Neural cell (in vitro differentiated cells): Measurements from ENCODE around the gene IHH. TPM values are rescaled to one million over a fixed set of nuclear protein-coding genes. Genes with fewer than 3 reads are reported as not detected.

ENCODE experiments used
- H2AFZ ChIP-seq: fragments of 200-600, 300-800 bp; sonication (generic), shearing (Covaris generic); 2 replicates; pipeline ENCODE4 v1.6.0; 2014; ENCODE audit warnings: low read depth, mild to moderate bottlenecking, antibody characterized with exemption, low read length, moderate library complexity
- H3F3A ChIP-seq: fragments of 200-600 bp; shearing (Covaris generic); 2 replicates; pipeline ENCODE4 v1.6.1; 2016; ENCODE audit warnings: mild to moderate bottlenecking, moderate library complexity, mixed read lengths, antibody characterized with exemption, low read length; ENCODE audit not compliant: insufficient read depth, poor library complexity, severe bottlenecking
- H3K27ac ChIP-seq: fragments of 200-600, 300-800 bp; sonication (generic), shearing (Covaris generic); 2 replicates; pipeline ENCODE4 v1.5.1; 2014; ENCODE audit warnings: mild to moderate bottlenecking, low read length, moderate library complexity
- H3K27me3 ChIP-seq: fragments of 300-800, 200-600 bp; sonication (generic), shearing (Covaris generic); 2 replicates; pipeline ENCODE4 v1.6.0; 2014; ENCODE audit warnings: mild to moderate bottlenecking, low read depth, low read length, moderate library complexity; ENCODE audit not compliant: insufficient read depth
- H3K36me3 ChIP-seq: fragments of 300-800, 200-600 bp; sonication (generic), shearing (Covaris generic); 2 replicates; pipeline ENCODE4 v1.5.1; 2014; ENCODE audit warnings: mild to moderate bottlenecking, antibody characterized with exemption, low read length, moderate library complexity; ENCODE audit not compliant: insufficient read depth
- H3K4me2 ChIP-seq: fragments of 300-800, 200-600 bp; sonication (generic), shearing (Covaris generic); 2 replicates; pipeline ENCODE4 v1.6.0; 2014; ENCODE audit warnings: mild to moderate bottlenecking, low read length
- H3K4me3 ChIP-seq: fragments of 300-800, 200-600 bp; sonication (generic), shearing (Covaris generic); 2 replicates; pipeline ENCODE4 v1.5.1; 2014; ENCODE audit warnings: mild to moderate bottlenecking, low read length, moderate library complexity
- H3K79me2 ChIP-seq: fragments of 200-600 bp; shearing (Covaris generic); replicated peaks from 2 replicates; pipeline ENCODE4 v1.6.0; 2014; ENCODE audit warnings: mild to moderate bottlenecking, low read length, moderate library complexity; ENCODE audit not compliant: insufficient read depth
- H3K9ac ChIP-seq: fragments of 300-800, 200-600 bp; sonication (generic), shearing (Covaris generic); 2 replicates; pipeline ENCODE4 v1.6.1; 2016; ENCODE audit warnings: mild to moderate bottlenecking, low read length, mixed read lengths
- H3K9me2 ChIP-seq: fragments of 200-600 bp; shearing (Covaris generic); 2 replicates; pipeline ENCODE4 v1.6.1; 2016; ENCODE audit warnings: mild to moderate bottlenecking, low read length, mixed read lengths; ENCODE audit not compliant: insufficient read depth
- H3K9me3 ChIP-seq: fragments of 200-600, 300-800 bp; sonication (generic), shearing (Covaris generic); 2 replicates; pipeline ENCODE4 v1.6.1; 2016; ENCODE audit warnings: mild to moderate bottlenecking, mixed run types, low read length, moderate library complexity, mixed read lengths
- H4K20me1 ChIP-seq: fragments of 200-600 bp; shearing (Covaris generic); 2 replicates; pipeline ENCODE4 v1.6.1; 2016; ENCODE audit warnings: mild to moderate bottlenecking, mixed run types; ENCODE audit not compliant: insufficient read depth
- CTCF ChIP-seq: fragments of 450-650 bp; IDR thresholded peaks from 2 replicates; pipeline ENCODE4 v1.5.1; 2014; ENCODE audit warnings: antibody characterized with exemption, mild to moderate bottlenecking, moderate library complexity; ENCODE audit not compliant: poor library complexity, severe bottlenecking
- EP300 ChIP-seq: fragments of 450-650 bp; conservative IDR thresholded peaks from 2 replicates; pipeline ENCODE4 v1.6.1; 2014; ENCODE audit warnings: antibody characterized with exemption, mild to moderate bottlenecking, moderate library complexity; ENCODE audit not compliant: poor library complexity, severe bottlenecking
- EZH2 ChIP-seq: fragments of 200-600, 300-800 bp; shearing (Covaris generic), sonication (generic); IDR thresholded peaks from 2 replicates; pipeline ENCODE4 v1.6.1; 2014; ENCODE audit warnings: antibody characterized with exemption, low read length, borderline replicate concordance, mild to moderate bottlenecking; ENCODE audit not compliant: insufficient read depth, poor library complexity, severe bottlenecking
- MXI1 ChIP-seq: fragments of 450-650 bp; conservative IDR thresholded peaks from 2 replicates; pipeline ENCODE4 v1.6.1; 2014; ENCODE audit warnings: antibody characterized with exemption, mild to moderate bottlenecking; ENCODE audit not compliant: poor library complexity, severe bottlenecking
- POLR2AphosphoS5 ChIP-seq: IDR thresholded peaks from 2 replicates; pipeline ENCODE4 v1.6.1; 2012
- RAD21 ChIP-seq: fragments of 450-650 bp; conservative IDR thresholded peaks from 2 replicates; pipeline ENCODE4 v1.6.1; 2014; ENCODE audit warnings: antibody characterized with exemption, mild to moderate bottlenecking, moderate library complexity
- SMC3 ChIP-seq: fragments of 450-650 bp; conservative IDR thresholded peaks from 2 replicates; pipeline ENCODE4 v1.6.1; 2014; ENCODE audit warnings: antibody characterized with exemption, mild to moderate bottlenecking, moderate library complexity; ENCODE audit not compliant: poor library complexity
- TAF1 ChIP-seq: IDR thresholded peaks from 2 replicates; pipeline ENCODE4 v1.6.1; 2012; ENCODE audit warnings: low read depth
- polyA plus RNA-seq: library from polyadenylated mRNA; depleted of rRNA; stranded (reverse); fragments of >200 nt; gene quantifications from 2 replicates; pipeline ENCODE4 v1.2.3, GENCODE V29; 2014
- TF ChIP-seq, protein P1 (sequence below): IDR thresholded peaks from 2 replicates; pipeline ENCODE4 v1.6.1; 2012; ENCODE audit warnings: borderline replicate concordance

Gene IHH
- polyA plus RNA-seq, 1 donor from 2014 or later: not detected

DNA sequence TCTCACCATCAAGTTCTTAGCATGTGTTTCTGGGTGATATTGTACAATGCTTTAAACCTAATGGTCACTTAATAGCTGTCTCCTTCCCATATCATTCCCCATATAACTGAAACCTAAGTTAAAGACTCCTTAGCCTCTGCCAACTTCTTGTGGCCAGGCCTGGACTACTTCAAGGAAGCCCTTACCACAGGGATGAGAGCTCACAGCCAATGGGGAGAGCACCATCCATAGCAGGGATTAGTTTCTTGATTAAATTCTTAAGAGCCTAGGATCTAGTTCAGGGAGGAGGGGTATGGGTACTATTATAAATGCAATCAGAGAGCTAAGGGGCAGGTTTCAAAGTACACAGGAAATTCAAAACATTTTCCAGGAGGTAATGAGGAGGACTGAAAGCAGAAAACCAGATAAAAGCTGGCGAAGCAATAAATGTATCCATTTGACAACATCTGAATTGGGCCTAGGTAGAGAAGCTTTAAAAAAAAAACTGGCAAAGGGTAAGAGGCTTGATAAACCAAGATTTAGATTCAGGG lies 34.8 kb upstream of the IHH start:
- no peaks in the 10 kb centered on the region for H3F3A ChIP-seq
- no peaks in the 10 kb centered on the region for H3K36me3 ChIP-seq
- no peaks in the 10 kb centered on the region for H3K27me3 ChIP-seq
- H3K4me3 ChIP-seq: no peak overlapping the region
- H3K4me2 ChIP-seq: no peak overlapping the region
- H4K20me1 ChIP-seq: no peaks in the 10 kb centered on the region
- H3K79me2 ChIP-seq: no peaks in the 10 kb centered on the region
- no peaks in the 10 kb centered on the region for H3K9me3 ChIP-seq
- H3K27ac ChIP-seq: no peak overlapping the region
- H3K9ac ChIP-seq: no peak overlapping the region
- no peak overlapping the region for H2AFZ ChIP-seq
- no peaks in the 10 kb centered on the region for H3K9me2 ChIP-seq
- TF ChIP-seq TAF1 (no peak), EZH2 (no peak), SMC3 (no peak), MXI1 (no peak), RAD21 (no peak), CTCF (no peak), EP300 (no peak), POLR2AphosphoS5 (no peak)
- TF ChIP-seq, protein P1, sequence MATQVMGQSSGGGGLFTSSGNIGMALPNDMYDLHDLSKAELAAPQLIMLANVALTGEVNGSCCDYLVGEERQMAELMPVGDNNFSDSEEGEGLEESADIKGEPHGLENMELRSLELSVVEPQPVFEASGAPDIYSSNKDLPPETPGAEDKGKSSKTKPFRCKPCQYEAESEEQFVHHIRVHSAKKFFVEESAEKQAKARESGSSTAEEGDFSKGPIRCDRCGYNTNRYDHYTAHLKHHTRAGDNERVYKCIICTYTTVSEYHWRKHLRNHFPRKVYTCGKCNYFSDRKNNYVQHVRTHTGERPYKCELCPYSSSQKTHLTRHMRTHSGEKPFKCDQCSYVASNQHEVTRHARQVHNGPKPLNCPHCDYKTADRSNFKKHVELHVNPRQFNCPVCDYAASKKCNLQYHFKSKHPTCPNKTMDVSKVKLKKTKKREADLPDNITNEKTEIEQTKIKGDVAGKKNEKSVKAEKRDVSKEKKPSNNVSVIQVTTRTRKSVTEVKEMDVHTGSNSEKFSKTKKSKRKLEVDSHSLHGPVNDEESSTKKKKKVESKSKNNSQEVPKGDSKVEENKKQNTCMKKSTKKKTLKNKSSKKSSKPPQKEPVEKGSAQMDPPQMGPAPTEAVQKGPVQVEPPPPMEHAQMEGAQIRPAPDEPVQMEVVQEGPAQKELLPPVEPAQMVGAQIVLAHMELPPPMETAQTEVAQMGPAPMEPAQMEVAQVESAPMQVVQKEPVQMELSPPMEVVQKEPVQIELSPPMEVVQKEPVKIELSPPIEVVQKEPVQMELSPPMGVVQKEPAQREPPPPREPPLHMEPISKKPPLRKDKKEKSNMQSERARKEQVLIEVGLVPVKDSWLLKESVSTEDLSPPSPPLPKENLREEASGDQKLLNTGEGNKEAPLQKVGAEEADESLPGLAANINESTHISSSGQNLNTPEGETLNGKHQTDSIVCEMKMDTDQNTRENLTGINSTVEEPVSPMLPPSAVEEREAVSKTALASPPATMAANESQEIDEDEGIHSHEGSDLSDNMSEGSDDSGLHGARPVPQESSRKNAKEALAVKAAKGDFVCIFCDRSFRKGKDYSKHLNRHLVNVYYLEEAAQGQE: no peak

DNA sequence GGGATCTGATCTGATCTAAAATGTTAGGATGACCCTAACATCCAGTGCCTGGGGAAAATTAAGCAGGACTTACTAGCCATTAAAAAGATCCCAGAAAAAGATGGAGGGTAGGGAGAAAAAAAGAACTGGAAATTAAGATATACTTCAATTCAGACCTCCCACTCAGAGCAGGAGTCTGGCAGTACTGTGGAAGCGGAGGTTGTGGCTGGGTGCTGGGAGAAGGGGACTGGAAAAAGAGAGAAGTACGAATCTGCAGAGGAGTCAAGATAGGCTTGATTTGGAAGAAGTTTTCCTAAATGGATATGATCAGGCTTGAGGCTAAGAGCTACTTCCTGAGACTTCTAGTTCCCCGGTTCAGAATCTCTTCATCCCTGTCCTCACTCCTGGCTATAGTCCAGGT lies 33.5 kb upstream of the IHH start:
- no peaks in the 10 kb centered on the region for H3K27me3 ChIP-seq
- no peaks in the 10 kb centered on the region for H3F3A ChIP-seq
- no peak overlapping the region for H2AFZ ChIP-seq
- H3K4me3 ChIP-seq: no peak overlapping the region
- H3K79me2 ChIP-seq: no peaks in the 10 kb centered on the region
- no peak overlapping the region for H3K4me2 ChIP-seq
- no peaks in the 10 kb centered on the region for H4K20me1 ChIP-seq
- H3K9me2 ChIP-seq: no peaks in the 10 kb centered on the region
- no peaks in the 10 kb centered on the region for H3K9me3 ChIP-seq
- H3K27ac ChIP-seq: no peak overlapping the region
- H3K36me3 ChIP-seq: no peaks in the 10 kb centered on the region
- TF ChIP-seq TAF1: no peak
- no peak for TF ChIP-seq EP300
- TF ChIP-seq POLR2AphosphoS5: no peak
- no peak for TF ChIP-seq SMC3
- no peak for TF ChIP-seq RAD21
- TF ChIP-seq CTCF: no peak
- no peak for TF ChIP-seq MXI1
- no peak for TF ChIP-seq EZH2
- TF ChIP-seq, protein P1: no peak
- no peak overlapping the region for H3K9ac ChIP-seq
